Common myeloid progenitor, CD34-positive (primary cell): ENCODE results near the gene OSBPL3.

ENCODE experiments used
- CTCF ChIA-PET: fragments of 350-600 bp; sonication (Branson Sonifier 250); formaldehyde crosslinking; loops from one replicate; lab custom pipeline; 2021; ENCODE audit warnings: antibody characterized with exemption; lab: Charles Lee
- POLR2A ChIA-PET: fragments of 350-600 bp; sonication (Branson Sonifier 250); formaldehyde crosslinking; loops from one replicate; lab custom pipeline; 2021; ENCODE audit warnings: antibody characterized with exemption; lab: Charles Lee
- DNase-seq, 3 donors: peaks; one replicate each; pipeline versions ENCODE4 v3.0.0 to v3.0.0-alpha.2; 2013
- H3K27ac ChIP-seq, 2 experiments: 1 replicate in 1 of 2; 2 replicates in 1 of 2; pipeline ENCODE4 v1.7.0; 2013; ENCODE audit warnings: inconsistent platforms in 2 of 2, low read length in 2 of 2, mild to moderate bottlenecking in 2 of 2, low read depth in 1 of 2, moderate library complexity in 1 of 2; ENCODE audit not compliant: severe bottlenecking in 2 of 2, insufficient read depth in 1 of 2, poor library complexity in 1 of 2
- H3K27me3 ChIP-seq, 5 experiments: replicated peaks in 2 of 5; 1 replicate in 3 of 5; 2 replicates in 2 of 5; pipeline versions ENCODE4 v1.6.1 to v1.7.0; 2013; ENCODE audit warnings: low read length in 4 of 5, mild to moderate bottlenecking in 2 of 5, moderate library complexity in 2 of 5, inconsistent platforms in 1 of 5; ENCODE audit not compliant: insufficient read depth in 5 of 5, control insufficient read depth in 4 of 5
- H3K36me3 ChIP-seq, 4 experiments: 1 replicate in 2 of 4; 2 replicates in 2 of 4; pipeline versions ENCODE4 v1.6.1 to v1.7.0; 2013; ENCODE audit warnings: low read length in 3 of 4, control low read depth in 1 of 4, mild to moderate bottlenecking in 1 of 4; ENCODE audit not compliant: control insufficient read depth in 4 of 4, insufficient read depth in 4 of 4
- H3K4me1 ChIP-seq, 4 experiments: 1 replicate in 3 of 4; 2 replicates in 1 of 4; pipeline versions ENCODE4 v1.6.1 to v1.7.1; 2013; ENCODE audit warnings: low read length in 3 of 4, mild to moderate bottlenecking in 3 of 4, control low read depth in 1 of 4, inconsistent platforms in 1 of 4, moderate library complexity in 1 of 4; ENCODE audit not compliant: control insufficient read depth in 4 of 4, insufficient read depth in 4 of 4; ENCODE audit errors: control extremely low read depth in 1 of 4
- H3K4me3 ChIP-seq, 7 experiments: 1 replicate in 4 of 7; 2 replicates in 3 of 7; pipeline versions ENCODE4 v1.5.1 to v1.7.0; 2013; ENCODE audit warnings: mild to moderate bottlenecking in 7 of 7, low read length in 6 of 7, moderate library complexity in 6 of 7, inconsistent platforms in 2 of 7, low read depth in 2 of 7, control low read depth in 1 of 7; ENCODE audit not compliant: insufficient read depth in 4 of 7, control insufficient read depth in 1 of 7; ENCODE audit errors: extremely low read depth in 1 of 7
- H3K9me3 ChIP-seq, 5 experiments: 1 replicate in 4 of 5; 2 replicates in 1 of 5; pipeline versions ENCODE4 v1.6.1 to v1.7.1; 2013; ENCODE audit warnings: low read length in 4 of 5, mild to moderate bottlenecking in 2 of 5, inconsistent platforms in 1 of 5, low read depth in 1 of 5, moderate library complexity in 1 of 5; ENCODE audit not compliant: control insufficient read depth in 4 of 5, insufficient read depth in 2 of 5; ENCODE audit errors: control extremely low read depth in 1 of 5
- WGBS: methylation state at CpG from one replicate; pipeline ENCODE4 v1.1.5; 2013; ENCODE audit not compliant: insufficient coverage; 5-methylcytosine and 5-hydroxymethylcytosine counted together

The OSBPL3 gene

DNA sequence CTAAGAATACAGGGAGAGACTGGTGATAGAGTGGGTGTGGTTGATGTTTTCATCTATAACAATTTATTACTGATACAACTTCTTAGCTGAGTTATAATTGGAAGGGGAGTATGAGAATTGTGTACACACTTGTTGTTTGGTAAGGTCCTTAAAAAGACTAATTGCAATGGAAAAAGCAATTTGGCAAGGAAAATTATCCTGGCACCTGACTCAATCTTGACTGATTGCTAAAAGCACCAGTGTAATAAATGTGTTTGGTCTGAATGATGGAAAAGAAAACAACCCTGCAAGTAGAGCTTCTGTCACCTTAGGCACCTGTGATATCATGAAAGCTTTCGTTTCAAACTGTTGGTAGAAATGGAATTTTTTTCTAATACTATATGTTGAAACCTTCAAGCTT lies 216.0 kb downstream of the OSBPL3 start:
- Histone ChIP-seq H3K9me3 (no peaks in the 10 kb centered on the region), H3K4me1 (peaks cover 0 to 3% (median 0%) of the 10 kb centered on the region in 4 experiments), H3K4me3 (no peak overlapping the region), H3K27me3 (peaks cover 0 to 18% (median 4%) of the 10 kb centered on the region in 5 experiments), H3K27ac (no peak overlapping the region), H3K36me3 (no peaks in the 10 kb centered on the region)
- WGBS, result no CpG with 5 or more reads among the region's 1 CpG
- no peak for DNase-seq
- ChIA-PET POLR2A (no interaction called here), CTCF (interaction anchor here (0.9 to 1.5 kb wide), 3 partner anchors 25 to 335 kb away, joined by 3 read pairs; no protein-coding TSS in a partner anchor)

DNA sequence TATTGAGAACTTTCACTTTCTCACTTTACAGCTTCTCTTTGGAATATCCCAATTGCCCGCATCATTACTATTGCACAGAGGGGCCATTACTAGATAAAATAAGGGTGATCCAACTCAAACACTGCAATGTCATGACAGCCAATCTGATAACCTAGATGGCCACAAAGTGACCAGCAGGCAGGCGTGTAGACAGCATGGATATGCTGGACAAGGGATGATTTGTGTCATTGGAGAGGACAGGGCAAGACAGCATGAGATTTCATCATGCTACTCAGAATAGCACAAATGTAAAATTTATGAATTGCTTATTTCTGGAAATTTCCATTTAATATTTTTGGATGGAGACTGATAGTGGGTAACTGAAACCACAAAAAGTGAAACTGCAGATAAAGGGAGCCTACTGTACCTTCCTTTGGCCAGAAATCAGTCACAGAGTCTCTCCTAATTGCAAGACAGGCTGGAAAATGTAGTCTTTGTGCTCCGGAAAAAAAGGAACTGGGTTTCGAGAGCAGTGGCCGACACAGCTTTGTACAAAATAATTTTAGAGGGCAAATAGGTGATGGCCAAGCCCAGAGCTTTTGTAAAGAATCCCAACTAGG lies 216.6 kb downstream of the OSBPL3 start:
- Histone ChIP-seq H3K27me3 (peaks cover 0 to 24% (median 10%) of the 10 kb centered on the region in 5 experiments), H3K27ac (no peak overlapping the region), H3K4me3 (no peak overlapping the region), H3K36me3 (no peaks in the 10 kb centered on the region), H3K4me1 (no peaks in the 10 kb centered on the region), H3K9me3 (no peaks in the 10 kb centered on the region)
- DNase-seq, result no peak
- ChIA-PET POLR2A (no interaction called here), CTCF (interaction anchor here (1.1 kb wide), 1 partner anchor 336 kb away, joined by 3 read pairs; no protein-coding TSS in a partner anchor)
- 90% methylated on average over 4 of the region's 5 CpGs for WGBS

- ChIA-PET POLR2A (no interaction called here), CTCF (no interaction called here)
- peaks cover 0 to 31% (median 16%) of the 10 kb centered on the region in 5 experiments for H3K27me3 ChIP-seq
- 82% methylated on average over 3 of the region's 7 CpGs for WGBS
- no peaks in the 10 kb centered on the region for H3K36me3 ChIP-seq
- H3K27ac ChIP-seq, result no peak overlapping the region
- H3K9me3 ChIP-seq, result no peaks in the 10 kb centered on the region
- peaks cover 0 to 3% (median 2%) of the 10 kb centered on the region in 4 experiments for H3K4me1 ChIP-seq
- H3K4me3 ChIP-seq, result no peak overlapping the region
- no peak for DNase-seq
These were observed 217.2 kb downstream of the OSBPL3 start for GRCh38 chr7:24762771-24763170.

DNA sequence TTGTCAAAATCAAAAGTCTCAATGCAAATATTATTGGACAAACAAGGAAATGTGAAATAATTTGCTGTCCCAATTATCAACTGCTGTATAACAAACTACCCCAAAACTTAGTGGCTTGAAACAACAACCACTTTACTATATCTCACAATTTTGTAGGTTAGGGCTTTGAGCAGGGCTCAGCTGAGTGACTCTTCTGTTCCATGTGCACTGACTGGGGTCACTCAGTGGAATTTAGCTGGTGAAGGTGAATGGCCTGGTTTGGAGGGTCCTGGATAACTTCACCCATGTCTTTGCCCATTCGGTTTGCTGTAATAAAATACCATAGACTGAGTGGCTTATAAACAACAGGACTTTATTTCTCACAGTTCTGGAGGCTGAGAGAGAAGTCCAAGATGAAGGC lies 219.0 kb downstream of the OSBPL3 start:
- no peak for DNase-seq
- no CpG with 5 or more reads among the region's 1 CpG for WGBS
- no peaks in the 10 kb centered on the region for H3K9me3 ChIP-seq
- ChIA-PET CTCF (interaction anchor here (0.9 to 1.2 kb wide), 4 partner anchors 9 to 14 kb away, joined by 3 read pairs; no protein-coding TSS in a partner anchor), POLR2A (no interaction called here)
- H3K27ac ChIP-seq, result no peak overlapping the region
- peaks cover 0 to 46% (median 20%) of the 10 kb centered on the region in 5 experiments for H3K27me3 ChIP-seq
- peaks cover 0 to 19% (median 13%) of the 10 kb centered on the region in 4 experiments for H3K4me1 ChIP-seq
- no peaks in the 10 kb centered on the region for H3K36me3 ChIP-seq
- H3K4me3 ChIP-seq, result no peak overlapping the region

- Histone ChIP-seq H3K4me1 (peaks cover 0 to 19% (median 13%) of the 10 kb centered on the region in 4 experiments), H3K36me3 (no peaks in the 10 kb centered on the region), H3K4me3 (peak within 1 kb of the TSS; percentile 38 to 76 (median 67)), H3K27ac (no peak within 1 kb of the TSS), H3K27me3 (peaks cover 0 to 60% (median 31%) of the 10 kb centered on the region in 5 experiments), H3K9me3 (no peaks in the 10 kb centered on the region)
- DNase-seq, result peak; percentile 14 to 56 (median 41)
- 14% methylated on average over 62 of the region's 81 CpGs for WGBS
- ChIA-PET POLR2A (no interaction called here), CTCF (interaction anchor here (1.5 kb wide), 1 partner anchor 13 kb away, joined by 8 read pairs; no protein-coding TSS in a partner anchor)
These were observed 222.4 kb downstream of the OSBPL3 start, which contains the start of gene GSDME for GRCh38 chr7:24757353-24758275. TSS of gene GSDME (minus strand) at chr7:24757464. CDS start at chr7:24749774, 7,690 bp downstream.

- POLR2A ChIA-PET, result no interaction called here
These were observed 223.2 kb downstream of the OSBPL3 start for GRCh38 chr7:24756545-24757352.

More at GRCh38 chr7:24756545-24757352, 223.2 kb downstream of the OSBPL3 start:
- DNase-seq, result peak in 2 of 3 donors; percentile 27 to 48
- H3K27ac ChIP-seq, result no peak overlapping the region
- H3K4me1 ChIP-seq, result peaks cover 0 to 19% (median 13%) of the 10 kb centered on the region in 4 experiments
- H3K4me3 ChIP-seq, result peak overlapping the region; percentile 38 to 76 (median 67)
- no peaks in the 10 kb centered on the region for H3K36me3 ChIP-seq
- CTCF ChIA-PET, result interaction anchor here (1.3 kb wide), 1 partner anchor 55 kb away, joined by 4 read pairs; no protein-coding TSS in a partner anchor
- 2% methylated on average over 45 of the region's 54 CpGs for WGBS
- peaks cover 0 to 66% (median 31%) of the 10 kb centered on the region in 5 experiments for H3K27me3 ChIP-seq
- no peaks in the 10 kb centered on the region for H3K9me3 ChIP-seq
